ENCODE data around the gene AMZ2.
"Not testable (repeated sequence)": the region's sequence is repeated elsewhere in the genome, so short reads cannot be mapped to it uniquely, and the experiment has no call there.

AMZ2 gene, protein sequence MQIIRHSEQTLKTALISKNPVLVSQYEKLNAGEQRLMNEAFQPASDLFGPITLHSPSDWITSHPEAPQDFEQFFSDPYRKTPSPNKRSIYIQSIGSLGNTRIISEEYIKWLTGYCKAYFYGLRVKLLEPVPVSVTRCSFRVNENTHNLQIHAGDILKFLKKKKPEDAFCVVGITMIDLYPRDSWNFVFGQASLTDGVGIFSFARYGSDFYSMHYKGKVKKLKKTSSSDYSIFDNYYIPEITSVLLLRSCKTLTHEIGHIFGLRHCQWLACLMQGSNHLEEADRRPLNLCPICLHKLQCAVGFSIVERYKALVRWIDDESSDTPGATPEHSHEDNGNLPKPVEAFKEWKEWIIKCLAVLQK

DNA sequence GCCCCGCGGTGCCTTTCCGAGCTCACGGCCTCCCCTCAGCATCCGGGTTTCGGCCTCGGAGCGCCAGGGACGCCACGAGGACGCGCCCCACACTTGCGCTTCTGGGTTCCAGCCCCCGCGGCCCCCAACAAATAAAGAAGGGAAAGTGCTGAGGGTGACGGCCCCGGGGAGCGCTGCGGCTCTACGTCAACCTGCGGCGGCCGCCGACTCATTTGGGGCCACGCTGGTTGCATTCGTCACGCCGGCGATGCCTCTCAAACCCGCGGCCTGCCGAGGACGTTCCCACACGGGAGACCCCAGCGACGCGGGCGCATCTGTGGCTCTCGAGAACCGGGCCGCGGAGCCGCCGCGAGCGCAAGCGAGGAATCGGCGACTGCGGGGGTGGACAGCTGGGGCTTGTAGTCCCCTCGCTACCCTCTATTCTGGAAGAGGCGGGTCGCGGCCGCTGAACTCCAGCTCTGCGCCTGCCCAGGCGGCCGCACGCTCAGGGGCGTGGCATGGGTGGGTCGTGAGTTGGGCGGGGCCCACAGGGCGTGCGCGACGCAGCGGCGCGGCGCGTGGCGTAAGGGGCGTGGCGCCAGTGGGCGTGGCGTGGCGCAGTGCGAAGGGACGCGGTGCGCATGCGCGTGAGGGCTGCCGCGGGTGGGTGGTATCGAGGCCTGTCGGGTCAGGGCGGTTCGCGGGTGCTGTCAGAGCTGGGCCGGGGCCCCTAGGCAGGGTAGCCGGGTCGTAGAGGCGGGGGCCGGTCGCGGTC is at the start of gene AMZ2:
AMZ2 (plus strand) TSS at position 599 of the 754 bp plus-strand sequence. CDS start 2,145 bp downstream, outside the sequence.
- peak; percentile 92 for DNase-seq

- no peak for DNase-seq
Measured at GRCh38 chr17:68198931-68199836, 48.7 kb upstream of the AMZ2 start.

- DNase-seq, result no peak
Measured at GRCh38 chr17:68199837-68200688, 47.8 kb upstream of the AMZ2 start.

- DNase-seq, result peak; percentile 60
Measured at GRCh38 chr17:68200689-68201417, 47.0 kb upstream of the AMZ2 start.

DNA sequence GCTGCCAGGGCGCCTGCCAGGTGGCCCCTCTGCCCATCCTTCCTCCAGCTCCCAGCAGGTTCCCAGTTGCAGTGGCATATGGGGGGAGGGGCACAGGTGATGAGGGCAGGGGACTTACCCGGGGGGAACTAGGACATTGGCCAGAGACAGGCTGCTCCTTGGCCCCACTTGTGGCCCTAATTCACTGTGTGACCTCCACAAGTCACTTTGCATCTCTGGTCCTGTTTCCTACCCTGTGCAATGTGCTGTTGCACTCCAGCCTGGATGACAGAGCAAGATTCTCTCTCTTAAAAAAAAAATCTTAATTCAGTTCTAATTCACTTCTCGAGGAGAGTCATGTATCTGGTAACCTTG is 46.4 kb upstream of the AMZ2 start:
- not testable (repeated sequence) for DNase-seq

- DNase-seq, result not testable (repeated sequence)
Measured at GRCh38 chr17:68202321-68202720, 45.5 kb upstream of the AMZ2 start.

DNA sequence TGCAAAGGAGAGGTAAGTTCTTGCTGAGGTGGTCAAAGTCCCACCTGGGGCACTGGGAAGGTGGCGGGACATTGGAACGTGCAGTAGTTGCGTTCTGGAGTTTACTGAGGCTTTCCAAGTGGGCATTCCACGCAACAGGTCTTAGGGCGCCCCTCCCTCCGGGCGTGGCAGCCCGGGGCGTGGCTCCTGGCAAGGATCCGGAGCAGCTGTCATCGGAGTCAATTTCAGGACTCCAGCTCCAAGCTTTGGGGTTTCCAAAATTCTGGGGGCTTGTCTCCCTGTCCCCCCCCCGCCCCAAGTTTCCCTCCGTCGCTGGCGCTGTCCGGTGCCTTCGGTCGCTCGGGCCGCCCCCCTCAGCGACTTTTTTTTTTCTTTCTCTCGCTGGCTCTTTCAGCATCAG is 43.1 kb upstream of the AMZ2 start:
- DNase-seq, result no peak

DNA sequence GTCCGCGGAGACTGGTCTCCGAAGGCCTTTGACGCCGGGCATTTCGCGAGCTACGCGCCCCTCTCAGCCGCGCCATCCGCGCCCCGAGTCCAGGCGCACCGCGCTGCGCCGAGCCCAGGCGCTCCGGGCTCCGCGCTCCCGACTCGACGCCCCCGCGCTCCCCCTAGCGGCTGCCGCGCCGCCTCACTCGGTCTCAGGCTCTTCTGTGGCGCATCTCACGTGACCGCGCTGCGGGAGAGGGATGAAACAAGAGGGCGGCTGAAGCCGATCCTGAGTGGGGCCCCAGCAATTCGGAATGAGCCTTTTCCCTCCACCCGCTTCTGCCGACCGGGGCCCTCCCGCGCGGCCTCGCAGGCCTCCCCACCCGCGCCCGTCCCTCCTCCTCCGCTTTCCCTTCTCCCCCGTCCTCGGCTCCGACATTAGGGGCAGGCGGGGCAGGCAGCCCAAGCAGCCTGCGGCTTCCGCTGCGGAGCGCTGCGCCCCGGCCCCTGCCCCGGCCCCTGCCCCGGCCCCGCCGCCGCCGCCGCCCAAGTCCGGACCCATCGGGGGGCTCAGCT is 42.5 kb upstream of the AMZ2 start:
- peak; percentile 84 for DNase-seq

DNA sequence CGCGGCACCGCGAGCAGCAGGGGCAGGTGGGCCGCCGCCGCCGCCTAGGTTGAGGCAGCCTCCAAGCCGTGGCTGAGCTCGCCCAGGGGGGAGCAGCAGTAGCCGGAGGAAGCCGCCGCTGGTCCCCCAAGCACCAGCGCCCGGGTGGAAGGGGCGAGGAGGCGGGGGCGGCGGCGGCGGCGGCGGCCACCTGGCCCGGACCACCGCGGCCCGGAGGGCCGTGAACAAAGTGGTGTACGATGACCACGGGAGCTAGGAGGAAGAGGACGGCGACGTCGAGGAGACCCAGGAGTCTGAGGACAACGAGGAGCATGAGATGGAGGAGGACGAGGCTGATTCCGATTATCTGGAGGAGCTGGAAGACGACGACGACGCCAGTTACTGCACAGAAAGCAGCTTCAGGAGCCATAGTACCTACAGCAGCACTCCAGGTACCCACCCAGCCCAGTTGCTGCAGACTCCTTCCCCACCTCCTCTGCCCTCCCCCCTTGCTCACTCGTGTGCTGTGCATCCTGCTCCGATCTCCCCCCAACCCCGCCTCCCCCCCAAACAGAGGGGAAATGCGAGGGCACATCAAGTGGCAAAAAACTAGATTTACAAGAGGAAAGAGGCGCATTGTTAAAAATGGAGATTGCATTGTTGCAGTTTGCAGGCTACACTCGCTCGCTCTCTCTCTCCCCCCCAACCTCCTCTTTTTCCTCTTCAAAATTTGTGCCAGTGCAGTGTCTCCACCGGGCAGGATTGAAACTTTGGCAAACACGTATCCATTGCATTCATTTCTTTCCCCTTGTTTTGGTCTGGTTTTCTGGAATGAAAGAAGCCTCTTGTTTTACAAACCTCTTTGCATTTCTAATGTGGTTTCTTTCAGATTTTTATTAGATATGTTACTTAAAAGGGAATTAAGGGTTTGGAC is 41.8 kb upstream of the AMZ2 start:
- DNase-seq, result no peak

DNA sequence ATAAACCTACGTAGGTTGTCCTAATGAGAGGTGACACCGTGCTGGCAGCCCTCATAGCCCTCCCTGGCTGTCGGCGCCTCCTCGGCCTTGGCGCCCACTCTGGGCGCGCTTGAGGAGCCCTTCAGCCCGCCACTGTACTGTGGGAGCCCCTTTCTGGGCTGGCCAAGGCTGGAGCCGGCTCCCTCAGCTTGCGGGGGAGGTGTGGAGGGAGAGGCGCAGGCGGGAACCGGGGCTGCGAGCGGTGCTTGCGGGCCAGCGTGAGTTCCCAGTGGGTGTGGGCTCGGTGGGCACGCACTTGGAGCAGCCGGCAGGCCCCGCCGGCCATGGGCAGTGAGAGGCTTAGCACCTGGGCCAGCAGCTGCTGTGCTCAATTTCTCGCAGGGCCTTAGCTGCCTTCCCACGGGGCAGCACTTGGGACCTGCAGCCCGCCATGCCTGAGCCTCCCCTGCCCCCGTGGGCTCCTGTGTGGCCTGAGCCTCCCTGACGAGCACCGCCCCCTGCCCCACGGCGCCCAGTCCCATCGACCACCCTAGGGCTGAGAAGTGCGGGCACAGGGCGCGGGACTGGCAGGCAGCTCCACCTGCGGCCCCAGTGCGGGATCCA is 40.1 kb upstream of the AMZ2 start:
- DNase-seq, result no peak

DNA sequence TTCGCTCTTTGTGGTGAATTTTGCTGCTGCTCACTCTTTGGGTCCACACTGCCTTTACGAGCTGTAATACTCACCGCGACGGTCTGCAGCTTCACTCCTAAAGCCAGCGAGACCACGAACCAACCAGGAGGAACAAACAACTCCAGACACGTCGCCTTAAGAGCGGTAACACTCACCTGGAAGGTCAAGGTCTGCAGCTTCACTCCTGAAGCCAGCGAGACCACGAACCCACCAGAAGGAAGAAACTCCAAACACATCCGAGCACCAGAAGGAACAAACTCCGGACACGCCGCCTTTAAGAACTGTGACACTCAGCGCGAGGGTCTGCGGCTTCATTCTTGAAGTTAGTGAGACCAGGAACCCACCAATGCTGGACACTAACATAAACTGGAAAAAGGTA is 39.2 kb upstream of the AMZ2 start:
- not testable (repeated sequence) for DNase-seq

GRCh38 chr17:68209191-68209900 is 38.5 kb upstream of the AMZ2 start:
- not testable (repeated sequence) for DNase-seq

- no peak for DNase-seq
Measured at GRCh38 chr17:68210570-68211315, 37.1 kb upstream of the AMZ2 start.

GRCh38 chr17:68213428-68214411 is 34.1 kb upstream of the AMZ2 start:
- DNase-seq, result not testable (repeated sequence)

GRCh38 chr17:68215453-68215852 is 32.4 kb upstream of the AMZ2 start:
- not testable (repeated sequence) for DNase-seq

DNA sequence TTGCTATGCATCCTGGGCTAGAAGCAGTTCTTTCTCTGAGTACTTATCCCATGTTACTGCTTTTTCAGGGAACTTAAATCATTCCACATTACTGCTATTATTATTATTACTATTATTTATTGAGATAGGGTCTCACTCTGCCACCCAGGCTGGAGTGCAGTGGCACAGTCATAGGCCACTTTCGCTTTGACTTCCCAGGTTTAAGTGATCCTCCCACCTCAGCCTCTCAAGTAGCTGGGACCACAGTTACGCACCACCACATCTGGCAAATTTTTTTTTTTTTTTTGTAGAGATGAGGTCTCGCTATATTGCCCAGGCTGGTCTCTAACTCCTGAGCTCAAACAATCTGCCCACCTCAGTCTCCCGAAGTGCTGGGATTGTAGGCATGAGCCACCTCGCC is 28.4 kb upstream of the AMZ2 start:
- DNase-seq, result not testable (repeated sequence)

DNA sequence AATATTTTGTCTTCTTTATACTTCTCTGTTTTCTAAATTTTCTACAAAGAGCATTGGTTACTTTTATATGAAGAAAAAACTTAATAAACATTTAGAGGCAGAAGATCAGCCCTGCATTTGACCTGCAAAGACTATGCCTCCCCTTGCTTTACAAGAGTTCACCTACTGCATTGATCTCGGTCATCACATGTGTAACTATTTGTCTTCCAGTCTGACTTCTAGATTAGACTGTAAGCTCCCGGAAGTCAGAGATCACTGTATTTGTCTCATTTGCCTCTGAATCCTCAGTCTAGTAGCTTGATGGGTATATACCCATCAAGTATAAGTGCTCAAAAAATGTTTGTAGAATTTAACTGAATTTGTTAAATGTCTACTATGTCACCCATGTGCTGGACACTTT is 27.7 kb upstream of the AMZ2 start:
- not testable (repeated sequence) for DNase-seq

All from fibroblast of upper back skin (primary cell).